Fibroblast of skin of abdomen (primary cell): ENCODE measurements around the gene NME5.
"Not testable (repeated sequence)": the region's sequence is repeated elsewhere in the genome, so short reads cannot be mapped to it uniquely, and the experiment has no call there.

Experiments used
- DNase-seq: peaks from one replicate; pipeline ENCODE4 v3.0.0-alpha.2; 2013

NME5 gene

DNA sequence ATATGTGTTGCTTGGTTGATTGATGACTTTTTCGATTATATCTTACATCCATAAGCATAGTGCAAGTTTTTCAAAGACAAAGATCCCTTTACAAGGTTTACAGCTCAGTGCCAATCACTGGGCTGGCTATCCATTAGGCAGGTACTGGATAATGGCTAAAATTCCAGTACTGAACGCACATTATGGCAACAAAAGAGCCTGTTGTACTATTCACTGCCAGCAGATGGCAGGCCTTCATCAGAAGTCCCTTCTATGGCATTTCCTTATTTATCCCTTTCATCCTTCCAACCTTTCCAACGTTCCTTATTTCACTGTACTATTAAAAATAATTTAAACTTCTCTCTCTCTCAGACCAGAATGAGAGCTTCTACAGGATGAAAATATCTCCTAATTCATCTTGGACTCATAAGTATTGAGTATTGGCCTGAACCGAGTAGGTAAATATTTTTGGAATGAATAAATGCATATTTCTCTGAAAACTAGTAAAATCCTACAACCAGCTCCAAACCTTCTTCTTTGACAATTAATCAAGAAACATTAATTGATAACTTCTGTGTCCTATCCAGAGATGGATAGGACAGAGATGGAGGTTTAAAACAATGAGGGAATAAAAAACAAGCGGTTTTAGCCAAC, 62.0 kb downstream of the NME5 start:
- peak; percentile 52 for DNase-seq

DNA sequence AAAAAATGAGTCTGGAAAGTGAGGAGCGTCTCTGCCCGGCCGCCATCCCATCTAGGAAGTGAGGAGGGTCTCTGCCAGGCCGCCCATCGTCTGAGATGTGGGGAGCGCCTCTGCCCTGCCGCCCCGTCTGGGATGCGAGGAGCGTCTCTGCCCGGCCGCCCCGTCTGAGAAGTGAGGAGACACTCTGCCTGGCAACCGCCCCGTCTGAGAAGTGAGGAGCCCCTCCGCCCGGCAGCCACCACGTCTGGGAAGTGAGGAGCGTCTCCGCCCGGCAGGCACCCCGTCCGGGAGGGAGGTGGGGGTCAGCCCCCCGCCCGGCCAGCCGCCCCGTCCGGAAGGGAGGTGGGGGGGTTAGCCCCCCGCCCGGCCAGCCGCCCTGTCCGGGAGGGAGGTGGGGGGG, 69.2 kb downstream of the NME5 start:
- DNase-seq: not testable (repeated sequence)

DNA sequence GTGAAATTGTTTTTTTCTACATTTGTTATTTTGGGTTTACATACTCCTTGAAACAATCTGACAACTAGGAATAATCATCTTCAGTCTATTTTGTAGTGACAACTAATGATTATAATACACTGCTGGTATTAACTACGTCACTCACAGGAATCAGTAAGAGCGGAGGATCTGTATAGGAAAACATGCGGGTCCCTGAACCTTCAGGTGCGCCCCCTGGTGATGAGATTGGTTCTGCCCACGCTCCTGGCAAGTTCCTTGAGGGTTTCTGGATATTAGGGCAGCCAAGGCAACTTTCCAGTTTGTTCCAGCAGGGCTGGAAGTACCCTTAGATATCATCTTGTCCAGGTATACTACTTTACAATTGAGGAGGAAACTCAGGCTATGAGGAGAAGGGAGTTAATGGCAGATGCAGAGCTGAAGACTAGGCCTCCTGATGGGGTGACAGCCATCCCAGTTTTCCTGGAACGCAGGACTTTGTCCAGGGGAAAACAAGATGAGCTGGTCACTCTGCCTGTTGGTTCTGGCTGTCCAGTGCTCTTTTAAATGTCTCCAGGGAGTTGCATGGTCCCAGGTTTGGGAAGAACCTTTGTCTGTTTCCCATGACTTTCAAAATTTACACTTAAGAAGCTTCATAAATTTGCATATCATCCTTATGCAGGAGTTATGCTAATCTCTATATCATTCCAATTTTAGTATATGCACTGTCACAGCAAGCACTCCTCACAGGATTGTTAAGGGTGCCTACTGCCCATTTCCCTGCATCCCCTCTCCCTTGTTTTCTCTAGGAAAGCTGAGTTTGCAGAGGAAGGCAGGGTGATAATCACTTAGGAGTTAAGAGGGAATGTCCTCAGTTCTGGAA, 70.3 kb downstream of the NME5 start:
- peak; percentile 65 for DNase-seq

DNA sequence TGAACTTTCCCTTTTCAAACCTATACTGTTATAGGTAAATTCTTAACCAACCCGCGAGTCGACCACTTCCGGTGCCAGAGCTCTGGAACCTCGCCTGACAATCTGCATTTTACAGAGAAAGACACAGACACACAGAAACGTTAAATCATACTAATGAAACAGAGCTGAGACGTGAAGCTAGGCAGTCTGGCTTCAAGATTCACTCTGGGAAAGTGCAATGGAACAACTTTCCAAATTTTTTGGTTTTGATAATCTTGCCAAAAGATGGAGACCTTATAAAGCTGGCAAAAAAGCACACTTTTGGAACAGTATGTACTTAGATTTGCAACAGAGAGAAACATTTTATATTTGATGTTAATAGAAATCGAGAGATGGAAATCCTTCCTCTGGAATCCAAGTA, 71.3 kb downstream of the NME5 start:
- DNase-seq: no peak
